Liver (tissue), 9 donors: Measurements from ENCODE around the gene APBA1. TPM values are rescaled to one million over a fixed set of nuclear protein-coding genes. Genes with fewer than 3 reads are reported as not detected.

ENCODE experiments used
- DNase-seq: peaks from one replicate; pipeline ENCODE4 v3.0.0-alpha.2; 2017; ENCODE audit warnings: low spot score
- H3K27ac ChIP-seq, 2 donors: one replicate each; pipeline ENCODE4 v1.7.0; 2013; ENCODE audit warnings: inconsistent platforms in 2 of 2, low read length in 2 of 2, control low read depth in 1 of 2, low read depth in 1 of 2, mild to moderate bottlenecking in 1 of 2
- H3K27me3 ChIP-seq, 4 donors: one replicate each; pipeline versions ENCODE4 v1.6.1 to v1.7.0; 2013; ENCODE audit warnings: low read length in 3 of 4, inconsistent platforms in 1 of 4, mild to moderate bottlenecking in 1 of 4, moderate library complexity in 1 of 4; ENCODE audit not compliant: control insufficient read depth in 4 of 4, insufficient read depth in 4 of 4
- H3K36me3 ChIP-seq, 4 donors: one replicate each; pipeline versions ENCODE4 v1.6.1 to v1.7.0; 2013; ENCODE audit warnings: low read length in 3 of 4, mild to moderate bottlenecking in 3 of 4, low read depth in 1 of 4, moderate library complexity in 1 of 4; ENCODE audit not compliant: control insufficient read depth in 4 of 4, insufficient read depth in 3 of 4
- H3K4me1 ChIP-seq, 4 donors: one replicate each; pipeline versions ENCODE4 v1.6.1 to v1.7.0; 2013; ENCODE audit warnings: low read length in 3 of 4, mild to moderate bottlenecking in 3 of 4, moderate library complexity in 1 of 4; ENCODE audit not compliant: control insufficient read depth in 4 of 4, insufficient read depth in 4 of 4
- H3K4me3 ChIP-seq, 3 donors: one replicate each; pipeline versions ENCODE4 v1.6.1 to v1.7.0; 2013; ENCODE audit warnings: low read length in 3 of 3, control low read depth in 1 of 3, low read depth in 1 of 3, mild to moderate bottlenecking in 1 of 3
- H3K9ac ChIP-seq, 2 donors: one replicate each; pipeline ENCODE4 v1.7.0; 2013; ENCODE audit warnings: low read length in 2 of 2, mild to moderate bottlenecking in 2 of 2, moderate library complexity in 2 of 2, control low read depth in 1 of 2, low read depth in 1 of 2
- H3K9me3 ChIP-seq, 4 donors: one replicate each; pipeline versions ENCODE4 v1.6.1 to v1.7.0; 2013; ENCODE audit warnings: low read length in 3 of 4; ENCODE audit not compliant: control insufficient read depth in 4 of 4
- ATF3 ChIP-seq: IDR thresholded peaks from 2 replicates; pipeline ENCODE4 v1.6.1; 2016; ENCODE audit warnings: antibody characterized with exemption
- EGR1 ChIP-seq, 2 donors: IDR thresholded peaks; 2 replicates each; pipeline ENCODE4 v1.6.1; 2016 to 2018; ENCODE audit warnings: antibody characterized with exemption in 2 of 2, low read depth in 2 of 2
- FOXA1 ChIP-seq: IDR thresholded peaks from 2 replicates; pipeline ENCODE4 v1.6.1; 2016; ENCODE audit warnings: antibody characterized with exemption
- FOXA2 ChIP-seq: IDR thresholded peaks from 2 replicates; pipeline ENCODE4 v1.6.1; 2016; ENCODE audit warnings: antibody characterized with exemption
- GABPA ChIP-seq, 2 donors: IDR thresholded peaks in 1 of 2; conservative IDR thresholded peaks in 1 of 2; 2 replicates each; pipeline ENCODE4 v1.6.1; 2016; ENCODE audit warnings: antibody characterized with exemption in 2 of 2, mild to moderate bottlenecking in 1 of 2, moderate library complexity in 1 of 2
- HNF4A ChIP-seq, 2 donors: conservative IDR thresholded peaks; 2 replicates each; pipeline ENCODE4 v1.6.1; 2016; ENCODE audit warnings: antibody characterized with exemption in 2 of 2, mild to moderate bottlenecking in 2 of 2
- JUND ChIP-seq, 2 donors: IDR thresholded peaks; 2 replicates each; pipeline ENCODE4 v1.6.1; 2016; ENCODE audit warnings: antibody characterized with exemption in 2 of 2
- MAX ChIP-seq: IDR thresholded peaks from 2 replicates; pipeline ENCODE4 v1.6.1; 2016; ENCODE audit warnings: antibody characterized with exemption
- NR2F2 ChIP-seq: IDR thresholded peaks from 2 replicates; pipeline ENCODE4 v1.6.1; 2016; ENCODE audit warnings: antibody characterized with exemption
- RAD21 ChIP-seq, 2 donors: IDR thresholded peaks; 2 replicates each; pipeline ENCODE4 v1.6.1; 2016; ENCODE audit warnings: antibody characterized with exemption in 2 of 2, mild to moderate bottlenecking in 2 of 2
- REST ChIP-seq: IDR thresholded peaks from 2 replicates; pipeline ENCODE4 v1.6.1; 2016; ENCODE audit warnings: antibody characterized with exemption, mild to moderate bottlenecking
- RXRA ChIP-seq, 2 donors: IDR thresholded peaks; 2 replicates each; pipeline ENCODE4 v1.6.1; 2017 to 2018; ENCODE audit warnings: antibody characterized with exemption in 2 of 2, mild to moderate bottlenecking in 1 of 2
- SP1 ChIP-seq: IDR thresholded peaks from 2 replicates; pipeline ENCODE4 v1.6.1; 2018; ENCODE audit warnings: antibody characterized with exemption, mild to moderate bottlenecking
- TAF1 ChIP-seq: conservative IDR thresholded peaks from 2 replicates; pipeline ENCODE4 v1.6.1; 2016; ENCODE audit warnings: antibody characterized with exemption, mild to moderate bottlenecking
- YY1 ChIP-seq: IDR thresholded peaks from 2 replicates; pipeline ENCODE4 v1.6.1; 2016; ENCODE audit warnings: antibody characterized with exemption, mild to moderate bottlenecking
- ZBTB33 ChIP-seq: IDR thresholded peaks from 2 replicates; pipeline ENCODE4 v1.6.1; 2016; ENCODE audit warnings: antibody characterized with exemption
- WGBS: extraction: QIAGEN DNeasy Blood & Tissue Kit; methylation state at CpG from one replicate; pipeline ENCODE4 v1.1.7; 2013; 5-methylcytosine and 5-hydroxymethylcytosine counted together
- polyA plus RNA-seq, 2 donors: library from polyadenylated mRNA; stranded (reverse) in 1 of 2; unstranded in 1 of 2; fragments of 200-250 nt in 1 of 2; fragments of >200 nt in 1 of 2; fragmentation: Nextera tagmentation in 1 of 2; extraction: Ambion mirVana in 1 of 2; gene quantifications; one replicate each; pipeline versions ENCODE4 v1.2.1 to v1.2.3, GENCODE V29; 2013 to 2015
- total RNA-seq, 2 donors: library from RNA; depleted of rRNA; stranded (reverse); fragments of >200 nt; gene quantifications; one replicate each; pipeline ENCODE4 v1.2.3, GENCODE V29; 2014
- donor health status: healthy.
- donor health status: healthy.
- donor health status: healthy.
- donor health status: healthy.
- donor health status: healthy.

APBA1 gene
- total and polyA plus RNA-seq, 4 donors, result 2.8 to 19.0 (median 6.1) TPM

- no peak overlapping the region for H3K9ac ChIP-seq
- 99% methylated on average over 2 of the region's 2 CpGs for WGBS
- TF ChIP-seq FOXA1 (no peak), ZBTB33 (no peak), ATF3 (no peak), JUND (IDR thresholded peaks at IDR 0.05) (no peak), REST (no peak), RXRA (IDR thresholded peaks at IDR 0.05) (no peak), EGR1 (IDR thresholded peaks at IDR 0.05; ENCODE audit: low read depth in 2 of 2) (no peak), GABPA (IDR thresholded peaks at IDR 0.05 in 1 of 2, conservative IDR thresholded peaks at IDR 0.05 in 1 of 2) (no peak), YY1 (no peak), HNF4A (conservative IDR thresholded peaks at IDR 0.05) (no peak), MAX (no peak), SP1 (no peak), NR2F2 (no peak), RAD21 (IDR thresholded peaks at IDR 0.05) (no peak), TAF1 (no peak), FOXA2 (no peak)
Measured at GRCh38 chr9:69637193-69637816, 34.9 kb downstream of the APBA1 start.

GRCh38 chr9:69633716-69634115 is 38.5 kb downstream of the APBA1 start:
- no peak for DNase-seq
- Histone ChIP-seq H3K4me3 (no peak overlapping the region), H3K36me3 (no peaks in the 10 kb centered on the region), H3K27ac (no peak overlapping the region), H3K4me1 (peaks cover 0 to 14% (median 2%) of the 10 kb centered on the region in 4 donors), H3K9me3 (no peaks in the 10 kb centered on the region), H3K27me3 (no peaks in the 10 kb centered on the region), H3K9ac (no peak overlapping the region)
- 87% methylated on average over 1 of the region's 1 CpG for WGBS
- no peak for TF ChIP-seq SP1
- TF ChIP-seq MAX, result no peak
- no peak for TF ChIP-seq REST
- no peak for TF ChIP-seq ZBTB33

More at GRCh38 chr9:69637193-69637816, 34.9 kb downstream of the APBA1 start:
- Histone ChIP-seq H3K27me3 (no peaks in the 10 kb centered on the region), H3K4me1 (peaks cover 0 to 13% (median 2%) of the 10 kb centered on the region in 4 donors), H3K36me3 (no peaks in the 10 kb centered on the region), H3K9me3 (no peaks in the 10 kb centered on the region), H3K27ac (no peak overlapping the region), H3K4me3 (no peak overlapping the region)
- DNase-seq, result no peak
